HG02852 (cell line): ENCODE measurements around the gene ZBTB45.
"Not testable (repeated sequence)": the region's sequence is repeated elsewhere in the genome, so short reads cannot be mapped to it uniquely, and the experiment has no call there.

ENCODE experiments used
- ATAC-seq: cut with Tn5 transposase; IDR thresholded peaks from one replicate; pipeline ENCODE4 v1.9.1; 2021; ENCODE audit warnings: mild to moderate bottlenecking, moderate library complexity; ENCODE audit not compliant: unreplicated experiment

Gene ZBTB45

DNA sequence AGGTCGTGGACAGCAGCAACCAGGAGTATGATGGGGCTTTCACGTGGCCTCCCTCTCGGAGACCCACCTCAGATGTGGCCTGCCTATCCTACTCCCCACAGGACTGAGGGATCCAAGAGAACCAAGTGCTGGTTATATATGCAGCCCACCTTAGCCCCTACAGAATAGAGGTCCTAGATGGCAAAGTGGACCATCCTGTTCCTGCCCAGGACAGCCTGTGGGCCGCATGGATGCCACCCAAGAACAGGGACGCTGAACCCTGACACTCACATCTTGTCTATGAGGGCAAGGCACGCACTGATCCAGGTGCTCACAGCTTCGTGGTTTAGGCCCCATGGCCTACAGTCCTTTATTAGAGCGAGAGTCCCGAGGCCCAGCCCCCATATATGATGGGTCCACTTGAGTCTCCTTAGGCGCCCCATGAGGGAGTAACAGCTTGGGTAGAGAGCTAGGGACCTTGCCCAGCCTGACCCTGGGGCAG, 6.4 kb downstream of the ZBTB45 start:
- no peak for ATAC-seq

DNA sequence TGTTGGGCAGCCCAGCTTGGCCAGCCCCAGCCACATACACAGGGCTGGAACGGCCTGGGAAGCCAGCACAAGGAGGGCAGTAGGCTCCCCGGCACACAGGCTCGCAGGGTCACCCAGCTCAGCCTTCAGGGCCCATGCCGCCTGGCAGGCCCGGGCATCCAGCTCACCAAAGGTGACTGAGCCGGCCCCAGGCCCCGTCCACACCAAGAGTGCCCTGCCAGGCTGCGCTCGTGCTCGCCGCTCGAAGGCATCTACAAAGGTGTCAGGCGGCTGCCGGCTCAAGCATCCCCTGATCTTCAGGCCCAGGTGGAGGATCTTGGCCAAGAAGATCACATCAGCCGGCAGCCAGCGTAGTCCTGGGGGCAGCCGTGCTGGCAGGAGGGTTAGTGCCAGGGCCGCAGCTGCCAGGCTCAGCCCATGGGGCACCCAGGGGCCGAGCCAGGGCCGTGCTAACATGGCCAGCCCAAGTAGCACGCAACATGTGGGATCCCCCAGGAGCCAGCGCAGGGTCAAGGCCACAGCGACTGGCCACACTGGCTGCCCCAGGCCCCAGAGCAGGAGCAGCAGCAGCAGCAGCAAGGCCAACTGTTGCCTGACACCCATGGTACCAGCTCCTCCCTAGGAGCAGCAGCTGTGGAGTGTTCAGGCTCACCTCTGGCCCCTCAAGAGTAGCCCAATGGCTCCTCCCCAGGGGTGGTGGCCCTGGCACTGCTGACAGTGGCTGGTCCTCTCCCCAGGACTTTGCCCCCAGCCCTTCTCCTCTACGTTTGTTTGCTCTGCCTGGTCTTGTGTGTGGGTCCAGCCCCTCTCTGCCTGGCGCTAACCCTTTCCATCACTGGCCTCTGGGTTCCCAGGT, 8.0 kb downstream of the ZBTB45 start, which contains the start of gene SLC27A5:
SLC27A5 (minus strand) TSS at position 640 of the 856 bp plus-strand sequence; CDS start at position 603, 37 bp downstream.
- no peak for ATAC-seq

DNA sequence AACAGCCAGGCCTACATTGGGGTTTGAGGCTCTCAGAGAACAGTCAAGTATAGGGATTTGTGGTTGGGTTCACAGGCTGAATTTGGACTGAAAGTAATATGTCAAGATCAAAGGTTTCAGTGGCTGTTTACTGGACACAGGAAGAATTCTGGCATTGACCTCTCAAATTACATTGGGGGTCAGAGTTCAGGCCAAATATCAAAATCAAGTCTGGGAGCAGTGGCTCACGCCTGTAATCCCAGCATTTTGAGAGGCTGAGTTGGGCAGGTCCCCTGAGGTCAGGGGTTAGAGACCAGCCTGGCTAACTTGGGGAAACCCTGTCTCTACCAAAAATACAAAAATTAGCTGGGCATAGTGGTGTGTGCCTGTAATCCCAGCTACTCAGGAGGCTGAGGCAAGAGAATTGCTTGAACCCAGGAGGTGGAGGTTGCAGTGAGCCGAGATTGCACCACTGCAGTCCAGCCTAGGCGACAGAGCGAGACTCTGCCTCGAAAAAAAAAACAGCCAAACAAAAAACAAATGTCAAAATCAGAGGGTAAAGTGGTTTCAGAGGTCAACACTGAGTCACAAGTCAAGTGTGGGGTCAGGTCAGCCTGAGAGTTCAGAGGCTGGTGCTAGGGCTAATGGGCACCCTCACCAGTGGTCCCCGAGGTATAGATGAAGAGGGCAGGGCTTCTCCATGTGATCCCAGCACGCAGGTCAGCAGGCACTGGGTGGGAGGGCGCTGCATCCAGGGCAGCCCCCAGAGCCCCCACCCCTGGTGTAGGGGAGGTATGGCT, 9.3 kb downstream of the ZBTB45 start:
- no peak for ATAC-seq

DNA sequence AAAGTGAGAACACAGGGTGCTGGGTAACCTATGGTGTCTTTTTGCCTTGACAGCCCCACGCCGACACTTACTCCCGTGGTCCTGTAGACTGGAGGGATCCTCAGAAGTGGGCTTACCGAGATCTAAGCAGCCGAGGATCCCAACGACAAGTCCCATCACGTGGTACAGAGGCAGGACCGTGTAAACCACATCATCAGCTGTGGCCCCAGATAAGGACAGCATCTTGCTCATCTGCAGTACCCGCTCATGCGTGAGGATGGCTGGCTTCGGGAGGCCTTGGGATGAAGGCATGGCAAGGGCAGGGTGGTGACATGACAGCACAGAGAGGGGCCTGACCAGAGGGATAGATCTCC, 9.9 kb downstream of the ZBTB45 start:
- no peak for ATAC-seq

GRCh38 chr19:58507602-58508223, 11.9 kb downstream of the ZBTB45 start:
- ATAC-seq: not testable (repeated sequence)

DNA sequence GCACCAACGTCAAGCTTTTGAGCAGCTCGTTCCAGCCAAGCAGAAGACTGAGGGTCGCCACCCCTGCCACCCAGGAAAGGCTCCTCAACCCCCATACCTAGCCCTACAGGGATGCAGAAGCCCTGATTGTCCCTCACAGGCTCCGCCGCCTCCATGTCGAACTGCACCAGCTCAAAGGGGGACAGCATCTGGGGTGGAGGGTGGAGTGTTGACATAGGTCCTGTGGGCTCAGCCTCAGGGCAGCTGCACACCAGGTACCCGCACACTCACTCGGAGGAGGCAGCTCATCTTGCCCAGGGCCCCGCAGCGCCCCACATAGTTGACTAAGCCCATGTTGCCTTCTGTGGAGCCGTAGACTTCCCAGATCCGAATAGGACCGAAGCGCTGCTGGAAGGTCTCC, 19.4 kb downstream of the ZBTB45 start:
- no peak for ATAC-seq

- peak; percentile 87 for ATAC-seq
These were observed 20.3 kb downstream of the ZBTB45 start for GRCh38 chr19:58499021-58499927.

- peak; percentile 11 for ATAC-seq
These were observed 21.1 kb downstream of the ZBTB45 start for GRCh38 chr19:58498316-58499020.

- no peak for ATAC-seq
These were observed 21.9 kb downstream of the ZBTB45 start for GRCh38 chr19:58497634-58498170.

DNA sequence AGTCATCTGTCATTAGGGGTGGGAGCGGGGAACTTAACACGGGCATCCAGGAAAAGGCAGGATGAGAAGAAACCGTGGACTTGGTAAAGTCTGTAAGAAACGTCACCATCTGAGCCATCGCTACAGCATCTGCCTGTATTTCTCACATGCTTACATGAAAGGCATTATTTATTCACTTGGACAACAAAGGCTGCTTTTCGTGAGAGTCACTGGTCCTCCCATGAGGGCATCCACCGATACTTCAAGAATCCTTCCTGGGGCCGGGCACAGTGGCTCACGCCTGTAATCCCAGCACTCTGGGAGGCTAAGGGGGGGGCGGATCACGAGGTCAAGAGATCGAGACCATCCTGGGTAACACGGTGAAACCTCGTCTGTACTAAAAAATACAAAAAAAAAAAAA, 27.3 kb downstream of the ZBTB45 start:
- ATAC-seq: no peak

DNA sequence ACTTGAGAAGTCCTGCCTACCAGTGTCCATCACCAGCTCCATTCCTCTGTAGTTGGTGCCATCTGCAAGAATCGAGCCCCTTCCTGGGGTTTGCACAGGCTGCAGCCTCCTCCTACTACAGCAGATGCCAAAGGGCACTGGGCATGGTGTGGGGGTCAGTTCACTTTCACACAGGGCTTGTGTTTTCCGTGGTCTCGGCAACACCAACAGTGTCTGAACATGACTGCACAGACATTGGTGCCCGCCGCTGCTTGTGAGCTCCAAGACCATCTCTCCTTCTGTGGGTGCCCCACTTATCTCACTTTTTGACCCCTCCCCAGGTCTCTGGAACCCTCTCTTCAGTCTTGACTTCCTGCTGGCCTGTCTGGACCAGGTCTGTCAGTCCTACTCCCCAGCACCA, 28.2 kb downstream of the ZBTB45 start:
- no peak for ATAC-seq

GRCh38 chr19:58484349-58484748, 35.3 kb downstream of the ZBTB45 start:
- not testable (repeated sequence) for ATAC-seq

DNA sequence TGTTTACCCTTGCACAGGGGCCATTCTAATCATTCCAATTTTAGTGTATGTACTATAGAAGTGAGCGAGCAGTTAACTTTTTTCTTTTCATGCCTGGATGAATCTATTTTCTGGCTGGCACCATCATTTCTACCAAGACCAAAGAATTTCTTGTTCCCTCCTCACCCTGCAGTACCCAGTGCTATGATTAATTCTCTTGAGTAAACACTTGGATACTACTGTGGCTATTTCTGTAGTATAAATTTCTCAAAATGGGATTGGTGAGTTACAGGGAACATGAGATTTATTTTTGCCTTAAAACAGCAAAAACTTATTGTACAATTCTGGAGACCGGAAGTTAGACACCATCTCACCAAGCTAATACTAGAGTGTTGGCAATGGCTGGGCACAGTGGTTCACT, 35.8 kb downstream of the ZBTB45 start:
- no peak for ATAC-seq

- ATAC-seq: no peak
These were observed 37.2 kb downstream of the ZBTB45 start for GRCh38 chr19:58482372-58482771.

DNA sequence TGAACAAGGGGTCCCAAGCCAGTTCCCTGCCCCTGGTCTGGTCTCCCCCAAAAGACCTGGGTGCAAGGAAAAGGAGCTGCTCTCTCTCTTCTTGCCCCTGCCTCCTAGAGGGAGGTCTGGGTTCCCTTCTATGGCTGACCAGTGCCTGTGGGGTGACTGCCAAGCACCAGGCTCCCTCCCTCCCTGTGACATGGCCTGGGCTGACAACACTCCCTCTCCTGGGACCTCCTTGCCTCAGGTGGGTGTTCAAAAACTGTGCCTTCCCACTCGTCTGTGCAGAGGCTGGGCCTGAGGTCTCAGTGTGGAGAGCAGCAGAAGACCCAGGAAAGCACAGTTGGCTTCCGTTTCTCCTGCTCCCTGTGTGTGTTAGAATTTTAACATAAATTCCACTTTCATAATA, 38.8 kb downstream of the ZBTB45 start:
- ATAC-seq: no peak

GRCh38 chr19:58480481-58480830, 39.2 kb downstream of the ZBTB45 start:
- no peak for ATAC-seq

- no peak for ATAC-seq
These were observed 39.7 kb downstream of the ZBTB45 start for GRCh38 chr19:58479736-58480480.

- ATAC-seq: no peak
These were observed 40.3 kb downstream of the ZBTB45 start for GRCh38 chr19:58479303-58479702.

DNA sequence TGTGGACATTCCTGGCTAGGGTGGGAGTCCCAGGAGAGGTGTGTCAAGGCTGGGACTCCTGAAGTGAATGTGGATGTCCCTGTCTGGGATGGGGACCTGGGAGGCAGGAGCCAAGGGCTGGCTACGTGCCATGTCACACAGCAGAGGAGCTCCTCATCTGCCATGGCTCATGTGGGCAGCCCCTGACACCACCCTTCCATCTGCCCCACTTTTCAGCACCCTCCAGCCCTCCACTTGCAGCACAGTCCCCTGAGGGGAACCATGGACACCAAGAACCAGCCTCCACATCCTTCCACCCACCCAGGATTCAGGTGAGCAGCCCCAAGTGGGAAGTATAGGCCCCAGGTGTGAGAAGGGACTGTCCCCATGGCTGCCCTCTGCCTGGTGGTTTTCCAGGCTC, 41.7 kb downstream of the ZBTB45 start:
- no peak for ATAC-seq
